Measurements from ENCODE around the gene GLUD2. TPM values are rescaled to one million over a fixed set of nuclear protein-coding genes. Genes with fewer than 3 reads are reported as not detected.

The GLUD2 gene
- total RNA-seq, 1 experiment from 2014 or later = 0.33 TPM

DNA sequence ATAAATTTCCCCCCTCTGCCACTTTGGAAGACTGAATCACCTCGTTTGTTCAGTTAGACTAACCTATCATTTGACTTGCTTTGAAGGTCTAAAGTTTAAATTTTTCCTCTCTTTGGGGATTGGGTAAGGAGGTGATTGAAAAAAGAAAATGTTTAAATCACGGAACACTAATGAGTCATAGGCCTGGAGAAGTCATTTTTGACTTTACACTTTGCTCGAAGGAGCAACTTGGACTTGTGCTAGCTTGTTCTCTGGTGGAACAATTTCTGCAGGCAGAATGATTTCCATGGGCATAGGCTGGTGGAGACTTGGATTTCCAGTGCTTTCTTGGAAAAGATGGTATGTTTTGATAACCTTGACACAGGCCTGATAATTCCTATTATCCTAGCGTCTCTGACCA is 10.5 kb upstream of the GLUD2 start:
- no peak for DNase-seq (ENCODE audit: low read depth, low spot score)
- Histone ChIP-seq H3K27me3 (ENCODE audit: control insufficient read depth, insufficient read depth, low read length) (no peaks in the 10 kb centered on the region), H3K36me3 (ENCODE audit: control insufficient read depth, insufficient read depth, low read length) (no peaks in the 10 kb centered on the region), H3K27ac (ENCODE audit: low read length) (no peak overlapping the region), H3K9me3 (ENCODE audit: control insufficient read depth, insufficient read depth, low read depth, low read length) (no peaks in the 10 kb centered on the region), H3K4me3 (ENCODE audit: low read depth in 2 of 2, low read length in 2 of 2) (no peak overlapping the region), H3K4me1 (ENCODE audit: control insufficient read depth, insufficient read depth, low read length) (no peaks in the 10 kb centered on the region)
- in situ Hi-C loops (cut with HindIII; ENCODE audit: low pct_unique_long_range_greater_than_20kb, low sequenced_read_pairs) = no loop called here
- ChIA-PET CTCF (no interaction called here), POLR2A (no interaction called here)
- TF ChIP-seq TCF7L2 (IDR thresholded peaks at IDR 0.05; ENCODE audit: low read depth, low read length) (no peak), REST (IDR thresholded peaks at IDR 0.05; ENCODE audit: insufficient read depth in 1 of 2, low read depth in 2 of 2, low read length in 1 of 2) (no peak), POLR2AphosphoS5 (IDR thresholded peaks at IDR 0.05; ENCODE audit: low read depth, low read length) (no peak), SIN3A (IDR thresholded peaks at IDR 0.05; ENCODE audit: borderline replicate concordance, insufficient read depth, low read depth, low read length) (no peak), CTCF (IDR thresholded peaks at IDR 0.05) (no peak)
- no peak for ATAC-seq
- BruUV-seq (replicated peaks) = no TSS peak
- intact Hi-C loops (cut with micrococcal nuclease; ENCODE audit: unreplicated experiment) = no loop called here

DNA sequence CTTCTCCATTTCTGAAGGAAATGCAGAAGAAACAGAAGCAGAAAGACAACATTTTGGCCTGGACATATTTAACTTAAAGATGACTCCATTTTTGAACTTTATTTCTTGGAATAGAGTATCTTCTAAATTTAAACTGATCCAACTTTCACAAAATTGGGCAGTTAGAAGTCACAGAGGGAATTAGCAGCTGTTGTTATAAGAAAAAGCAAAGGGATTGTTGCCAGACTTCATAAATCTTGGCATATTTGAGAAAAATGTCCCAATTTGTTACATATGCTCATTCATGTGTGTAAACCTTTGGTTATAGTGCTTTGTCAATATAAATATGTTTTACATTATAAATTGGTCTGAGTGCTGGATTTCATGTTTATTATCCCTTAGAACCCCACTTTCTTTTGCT is 3.4 kb downstream of the GLUD2 start:
- H3K27me3 ChIP-seq (ENCODE audit: control insufficient read depth, insufficient read depth, low read length) = no peaks in the 10 kb centered on the region; the same call in 1 of the 2 replicates
- ATAC-seq (no peak), DNase-seq (ENCODE audit: low read depth, low spot score) (no peak)
- CTCF ChIA-PET = no interaction called here
- no peaks in the 10 kb centered on the region for H3K36me3 ChIP-seq (ENCODE audit: control insufficient read depth, insufficient read depth, low read length)
- no peaks in the 10 kb centered on the region for H3K9me3 ChIP-seq (ENCODE audit: control insufficient read depth, insufficient read depth, low read depth, low read length)
- TF ChIP-seq SIN3A (IDR thresholded peaks at IDR 0.05; ENCODE audit: borderline replicate concordance, insufficient read depth, low read depth, low read length) (no peak), REST (IDR thresholded peaks at IDR 0.05; ENCODE audit: insufficient read depth in 1 of 2, low read depth in 2 of 2, low read length in 1 of 2) (no peak), TCF7L2 (IDR thresholded peaks at IDR 0.05; ENCODE audit: low read depth, low read length) (no peak), CTCF (IDR thresholded peaks at IDR 0.05) (no peak), POLR2AphosphoS5 (IDR thresholded peaks at IDR 0.05; ENCODE audit: low read depth, low read length) (no peak)
- H3K4me1 ChIP-seq (ENCODE audit: control insufficient read depth, insufficient read depth, low read length) = no peaks in the 10 kb centered on the region
- no peak overlapping the region for H3K27ac ChIP-seq (ENCODE audit: low read length)
- POLR2A ChIA-PET = no interaction called here
- intact Hi-C loops (cut with micrococcal nuclease; ENCODE audit: unreplicated experiment) (no loop called here), in situ Hi-C loops (cut with HindIII; ENCODE audit: low pct_unique_long_range_greater_than_20kb, low sequenced_read_pairs) (no loop called here)
- no TSS peak for BruUV-seq (replicated peaks)
- no peak overlapping the region for H3K4me3 ChIP-seq (ENCODE audit: low read depth in 2 of 2, low read length in 2 of 2)
